ENCODE measurements around the gene HSF4.
"Not testable (repeated sequence)": the region's sequence is repeated elsewhere in the genome, so short reads cannot be mapped to it uniquely, and the experiment has no call there.

HSF4 gene

GRCh38 chr16:67164599-67165061 is at the start of gene HSF4:
Gene HSF4, plus strand, starts transcription at chr16:67164745. Its CDS starts 67 bp downstream, at chr16:67164812.
- DNase-seq, result no peak

- DNase-seq, result no peak
Measured at GRCh38 chr16:67114793-67115192, 49.8 kb upstream of the HSF4 start.

- DNase-seq, result no peak
Measured at GRCh38 chr16:67115639-67116038, 48.9 kb upstream of the HSF4 start.

- DNase-seq, result no peak
Measured at GRCh38 chr16:67116388-67117311, 47.9 kb upstream of the HSF4 start.

- no peak for DNase-seq
Measured at GRCh38 chr16:67117716-67118115, 46.8 kb upstream of the HSF4 start.

GRCh38 chr16:67120025-67120424 is 44.5 kb upstream of the HSF4 start:
- DNase-seq, result no peak

GRCh38 chr16:67122799-67123198 is 41.7 kb upstream of the HSF4 start:
- not testable (repeated sequence) for DNase-seq

- DNase-seq, result no peak
Measured at GRCh38 chr16:67128417-67128816, 36.1 kb upstream of the HSF4 start.

- no peak for DNase-seq
Measured at GRCh38 chr16:67128887-67129286, 35.7 kb upstream of the HSF4 start.

- no peak for DNase-seq
Measured at GRCh38 chr16:67129422-67129821, 35.1 kb upstream of the HSF4 start.

GRCh38 chr16:67137605-67138004 is 26.9 kb upstream of the HSF4 start:
- peak; percentile 2 for DNase-seq

GRCh38 chr16:67141391-67141790 is 23.2 kb upstream of the HSF4 start:
- DNase-seq, result no peak

GRCh38 chr16:67142342-67142741 is 22.2 kb upstream of the HSF4 start:
- no peak for DNase-seq

GRCh38 chr16:67144943-67145342 is 19.6 kb upstream of the HSF4 start:
- DNase-seq, result no peak

- no peak for DNase-seq
Measured at GRCh38 chr16:67145746-67146145, 18.8 kb upstream of the HSF4 start.

- DNase-seq, result no peak
Measured at GRCh38 chr16:67146523-67147357, 17.8 kb upstream of the HSF4 start.

- DNase-seq, result no peak
Measured at GRCh38 chr16:67147437-67148140, 17.0 kb upstream of the HSF4 start.

GRCh38 chr16:67148221-67148620 is 16.3 kb upstream of the HSF4 start:
- DNase-seq, result no peak

GRCh38 chr16:67148656-67149275 is 15.8 kb upstream of the HSF4 start:
- DNase-seq, result no peak

- no peak for DNase-seq
Measured at GRCh38 chr16:67149276-67150046, 15.1 kb upstream of the HSF4 start.

- peak; percentile 7 for DNase-seq
Measured at GRCh38 chr16:67150047-67150832, 14.3 kb upstream of the HSF4 start.

All from NCI-H1105 treated with DMSO at 0.1 percent for 48 hours (cell line).